ENCODE results near the gene STXBP1. TPM values are rescaled to one million over a fixed set of nuclear protein-coding genes. Genes with fewer than 3 reads are reported as not detected.

STXBP1 gene
- total RNA-seq, 4 donors from 2014 or later: 3.4 to 36.8 (median 9.2) TPM

GRCh38 chr9:127626752-127627493 is 14.8 kb downstream of the STXBP1 start:
- H3K36me3 ChIP-seq: no peaks in the 10 kb centered on the region
- H3K27ac ChIP-seq: no peak overlapping the region
- H3K9me3 ChIP-seq: no peaks in the 10 kb centered on the region
- peaks cover 14 to 22% of the 10 kb centered on the region in 2 donors for H3K4me1 ChIP-seq
- in situ Hi-C loops (cut with MboI; ENCODE audit: low sequenced_read_pairs in 4 of 4): no loop called here
- DNase-seq: no peak
- no peaks in the 10 kb centered on the region for H3K27me3 ChIP-seq
- ATAC-seq: no peak
- no peak overlapping the region for H3K4me3 ChIP-seq
- TF ChIP-seq POLR2A (IDR thresholded peaks at IDR 0.05) (no peak), CTCF (IDR thresholded peaks at IDR 0.05 in 4 of 5, conservative IDR thresholded peaks at IDR 0.05 in 1 of 5) (no peak)
- intact Hi-C loops (cut with DNase I; ENCODE audit: low total_unique reads): no loop called here

GRCh38 chr9:127627494-127627855 is 15.4 kb downstream of the STXBP1 start:
- Histone ChIP-seq H3K27ac (no peak overlapping the region), H3K36me3 (no peaks in the 10 kb centered on the region), H3K27me3 (no peaks in the 10 kb centered on the region), H3K4me1 (peaks cover 14 to 22% of the 10 kb centered on the region in 2 donors), H3K4me3 (no peak overlapping the region), H3K9me3 (no peaks in the 10 kb centered on the region)
- TF ChIP-seq CTCF (IDR thresholded peaks at IDR 0.05 in 4 of 5, conservative IDR thresholded peaks at IDR 0.05 in 1 of 5): no peak
- TF ChIP-seq POLR2A (IDR thresholded peaks at IDR 0.05): no peak
- intact Hi-C loops (cut with DNase I; ENCODE audit: low total_unique reads) (no loop called here), in situ Hi-C loops (cut with MboI; ENCODE audit: low sequenced_read_pairs in 4 of 4) (no loop called here)
- DNase-seq (no peak), ATAC-seq (no peak)

GRCh38 chr9:127628758-127629467 is 16.8 kb downstream of the STXBP1 start:
- in situ Hi-C loops (cut with MboI; ENCODE audit: low sequenced_read_pairs in 4 of 4): no loop called here

GRCh38 chr9:127629468-127630081 is 17.5 kb downstream of the STXBP1 start:
- peaks cover 14 to 22% of the 10 kb centered on the region in 2 donors for H3K4me1 ChIP-seq
- ATAC-seq (no peak), DNase-seq (no peak)
- H3K9me3 ChIP-seq: no peaks in the 10 kb centered on the region
- TF ChIP-seq CTCF (IDR thresholded peaks at IDR 0.05 in 4 of 5, conservative IDR thresholded peaks at IDR 0.05 in 1 of 5): no peak
- TF ChIP-seq POLR2A (IDR thresholded peaks at IDR 0.05): no peak
- in situ Hi-C loops (cut with MboI; ENCODE audit: low sequenced_read_pairs in 4 of 4): no loop called here
- H3K27me3 ChIP-seq: no peaks in the 10 kb centered on the region
- H3K4me3 ChIP-seq: no peak overlapping the region
- intact Hi-C loops (cut with DNase I; ENCODE audit: low total_unique reads): loop anchor here (10.0 kb wide), 1 partner anchor 1105 kb away; no protein-coding TSS in a partner anchor
- no peaks in the 10 kb centered on the region for H3K36me3 ChIP-seq
- H3K27ac ChIP-seq: peak overlapping the region in 1 of 4 donors; percentile 5

More at GRCh38 chr9:127628758-127629467, 16.8 kb downstream of the STXBP1 start:
- no peak for ATAC-seq
- TF ChIP-seq POLR2A (IDR thresholded peaks at IDR 0.05): no peak
- no peak for TF ChIP-seq CTCF (IDR thresholded peaks at IDR 0.05 in 4 of 5, conservative IDR thresholded peaks at IDR 0.05 in 1 of 5)
- no peaks in the 10 kb centered on the region for H3K36me3 ChIP-seq
- no peak overlapping the region for H3K4me3 ChIP-seq
- no peak overlapping the region for H3K27ac ChIP-seq
- intact Hi-C loops (cut with DNase I; ENCODE audit: low total_unique reads): no loop called here
- no peaks in the 10 kb centered on the region for H3K27me3 ChIP-seq
- no peaks in the 10 kb centered on the region for H3K9me3 ChIP-seq
- peaks cover 14 to 22% of the 10 kb centered on the region in 2 donors for H3K4me1 ChIP-seq
- DNase-seq: no peak

Measured in gastrocnemius medialis (tissue), 4 donors.